Thyroid gland (tissue), 4 donors: ENCODE measurements around the gene GALNT17.

ENCODE experiments used
- CTCF ChIP-seq, 6 experiments: fragments of 200-600 bp in 3 of 6; fragments of 450-650 bp in 3 of 6; sonication (generic) in 3 of 6; IDR thresholded peaks; one replicate each; pipeline ENCODE4 v1.5.1; 2016 to 2019; ENCODE audit warnings: antibody characterized with exemption in 6 of 6, mild to moderate bottlenecking in 2 of 6, inconsistent platforms in 1 of 6, moderate library complexity in 1 of 6
- POLR2A ChIP-seq, 2 donors: fragments of 450-650 bp; IDR thresholded peaks; one replicate each; pipeline ENCODE4 v1.6.1; 2017; ENCODE audit warnings: antibody characterized with exemption in 2 of 2, mild to moderate bottlenecking in 2 of 2, moderate library complexity in 1 of 2

GRCh38 chr7:71135116-71135515 is 3.2 kb downstream of the GALNT17 start:
- no peak for TF ChIP-seq CTCF (IDR thresholded peaks at IDR 0.05)
- no peak for TF ChIP-seq POLR2A (IDR thresholded peaks at IDR 0.05)
